ENCODE results near the gene NCL. TPM values are rescaled to one million over a fixed set of nuclear protein-coding genes. Genes with fewer than 3 reads are reported as not detected.

NCL gene
- total RNA-seq, 2 donors from 2014 or later: 774 to 785 TPM

- no peak for TF ChIP-seq CTCF (conservative IDR thresholded peaks at IDR 0.05)
- Mint-ChIP-seq H3K4me1 (peaks cover 3% of the 10 kb centered on the region), H3K27ac (no peak overlapping the region), H3K27me3 (ENCODE audit: insufficient read depth) (no peaks in the 10 kb centered on the region), H3K4me3 (no peak overlapping the region), H3K36me3 (ENCODE audit: low read depth) (no peaks in the 10 kb centered on the region), H3K9me3 (no peaks in the 10 kb centered on the region)
- H3K4me3 ChIP-seq (ENCODE audit: low read length): no peak overlapping the region
- H3K9me3 ChIP-seq (ENCODE audit: control insufficient read depth, low read length): no peaks in the 10 kb centered on the region
- H3K27me3 ChIP-seq (ENCODE audit: control insufficient read depth, insufficient read depth, low read length, poor library complexity, severe bottlenecking): no peaks in the 10 kb centered on the region
- H3K9ac ChIP-seq (ENCODE audit: extremely low read depth, low read length, poor library complexity, severe bottlenecking): no peak overlapping the region
- no peak overlapping the region for H3K27ac ChIP-seq (ENCODE audit: low read depth, low read length)
- no peaks in the 10 kb centered on the region for H3K36me3 ChIP-seq (ENCODE audit: control insufficient read depth, insufficient read depth, low read length)
- WGBS, 2 experiments (ENCODE audit: insufficient coverage in 1 of 2, insufficient read length in 1 of 2): 88 to 92% methylated on average over 25 to 26 of the region's 26 CpGs
- no peaks in the 10 kb centered on the region for H3K4me1 ChIP-seq (ENCODE audit: control insufficient read depth, insufficient read depth, low read length)
- DNase-seq: no peak
Measured at GRCh38 chr2:231418820-231419640, 45.3 kb downstream of the NCL start.

GRCh38 chr2:231415029-231415428 is 49.3 kb downstream of the NCL start:
- Histone ChIP-seq H3K27me3 (ENCODE audit: control insufficient read depth, insufficient read depth, low read length, poor library complexity, severe bottlenecking) (no peaks in the 10 kb centered on the region), H3K27ac (ENCODE audit: low read depth, low read length) (no peak overlapping the region), H3K36me3 (ENCODE audit: control insufficient read depth, insufficient read depth, low read length) (no peaks in the 10 kb centered on the region), H3K9ac (ENCODE audit: extremely low read depth, low read length, poor library complexity, severe bottlenecking) (no peak overlapping the region), H3K4me1 (ENCODE audit: control insufficient read depth, insufficient read depth, low read length) (no peaks in the 10 kb centered on the region), H3K9me3 (ENCODE audit: control insufficient read depth, low read length) (peaks cover 8% of the 10 kb centered on the region), H3K4me3 (ENCODE audit: low read length) (no peak overlapping the region)
- no peak overlapping the region for H3K4me3 Mint-ChIP-seq
- H3K27me3 Mint-ChIP-seq (ENCODE audit: insufficient read depth): no peaks in the 10 kb centered on the region
- H3K4me1 Mint-ChIP-seq: peaks cover 19% of the 10 kb centered on the region
- DNase-seq: no peak
- no peak overlapping the region for H3K27ac Mint-ChIP-seq
- TF ChIP-seq CTCF (conservative IDR thresholded peaks at IDR 0.05): no peak
- peaks cover 7% of the 10 kb centered on the region for H3K9me3 Mint-ChIP-seq
- peaks cover 4% of the 10 kb centered on the region for H3K36me3 Mint-ChIP-seq (ENCODE audit: low read depth)

GRCh38 chr2:231413921-231414476 is 50.3 kb downstream of the NCL start:
- Mint-ChIP-seq H3K4me1 (peaks cover 19% of the 10 kb centered on the region), H3K27me3 (ENCODE audit: insufficient read depth) (no peaks in the 10 kb centered on the region), H3K9me3 (peaks cover 17% of the 10 kb centered on the region), H3K27ac (no peak overlapping the region), H3K36me3 (ENCODE audit: low read depth) (peaks cover 5% of the 10 kb centered on the region), H3K4me3 (no peak overlapping the region)
- Histone ChIP-seq H3K9me3 (ENCODE audit: control insufficient read depth, low read length) (peaks cover 13% of the 10 kb centered on the region), H3K27ac (ENCODE audit: low read depth, low read length) (no peak overlapping the region), H3K9ac (ENCODE audit: extremely low read depth, low read length, poor library complexity, severe bottlenecking) (no peak overlapping the region), H3K36me3 (ENCODE audit: control insufficient read depth, insufficient read depth, low read length) (no peaks in the 10 kb centered on the region), H3K4me1 (ENCODE audit: control insufficient read depth, insufficient read depth, low read length) (no peaks in the 10 kb centered on the region), H3K4me3 (ENCODE audit: low read length) (no peak overlapping the region), H3K27me3 (ENCODE audit: control insufficient read depth, insufficient read depth, low read length, poor library complexity, severe bottlenecking) (no peaks in the 10 kb centered on the region)
- DNase-seq: no peak
- TF ChIP-seq CTCF (conservative IDR thresholded peaks at IDR 0.05): no peak
- WGBS, 2 experiments (ENCODE audit: insufficient coverage in 1 of 2, insufficient read length in 1 of 2): 68 to 69% methylated on average over 15 of the region's 15 CpGs

Data from endodermal cell (in vitro differentiated cells).